Vagina (tissue), 2 donors: ENCODE data around the gene CACHD1. TPM values are rescaled to one million over a fixed set of nuclear protein-coding genes. Genes with fewer than 3 reads are reported as not detected.

Experiments
- DNase-seq, 2 donors: peaks; one replicate each; pipeline ENCODE4 v3.0.0-alpha.2; 2017; ENCODE audit errors: extremely low spot score in 2 of 2
- H3K27ac ChIP-seq: fragments of 200-600 bp; sonication (generic); one replicate; pipeline ENCODE4 v1.5.1; 2019
- H3K27me3 ChIP-seq: fragments of 200-600 bp; sonication (generic); one replicate; pipeline ENCODE4 v1.5.1; 2019
- H3K36me3 ChIP-seq, 2 donors: fragments of 200-600 bp; sonication (generic); one replicate each; pipeline ENCODE4 v1.5.1; 2017 to 2019
- H3K4me1 ChIP-seq: fragments of 200-600 bp; sonication (generic); one replicate; pipeline ENCODE4 v1.5.1; 2019
- H3K4me3 ChIP-seq, 2 donors: fragments of 200-600 bp; sonication (generic); 1 replicate in 1 of 2; 2 replicates in 1 of 2; pipeline ENCODE4 v1.5.1; 2016 to 2019
- H3K9me3 ChIP-seq: fragments of 200-600 bp; sonication (generic); one replicate; pipeline ENCODE4 v1.5.1; 2019
- CTCF ChIP-seq, 3 experiments: fragments of 450-650 bp in 2 of 3; fragments of 200-600 bp in 1 of 3; sonication (generic) in 1 of 3; IDR thresholded peaks; one replicate each; pipeline ENCODE4 v1.5.1; 2017 to 2019; ENCODE audit warnings: antibody characterized with exemption in 3 of 3, mild to moderate bottlenecking in 2 of 3, moderate library complexity in 2 of 3
- POLR2A ChIP-seq, 2 donors: fragments of 450-650 bp; IDR thresholded peaks; one replicate each; pipeline ENCODE4 v1.6.1; 2017; ENCODE audit warnings: antibody characterized with exemption in 2 of 2, mild to moderate bottlenecking in 2 of 2, moderate library complexity in 2 of 2
- POLR2AphosphoS5 ChIP-seq, 2 donors: sonication (generic); formaldehyde crosslinking; IDR thresholded peaks; one replicate each; pipeline ENCODE4 v1.9.0; 2017; ENCODE audit warnings: antibody characterized with exemption in 2 of 2, mild to moderate bottlenecking in 2 of 2, low read depth in 1 of 2; ENCODE audit not compliant: insufficient read depth in 1 of 2
- intact Hi-C: fragments of 100-400 bp; cut with DNase I; formaldehyde crosslinking; loops from one replicate; pipeline ENCODE4 v1.15.1; 2023
- total RNA-seq: library from RNA; depleted of rRNA; stranded (reverse); fragments of >200 nt; gene quantifications from one replicate; pipeline ENCODE4 v1.2.3, GENCODE V29; 2016

The CACHD1 gene
- total RNA-seq, 1 donor from 2014 or later = 27.7 TPM

DNA sequence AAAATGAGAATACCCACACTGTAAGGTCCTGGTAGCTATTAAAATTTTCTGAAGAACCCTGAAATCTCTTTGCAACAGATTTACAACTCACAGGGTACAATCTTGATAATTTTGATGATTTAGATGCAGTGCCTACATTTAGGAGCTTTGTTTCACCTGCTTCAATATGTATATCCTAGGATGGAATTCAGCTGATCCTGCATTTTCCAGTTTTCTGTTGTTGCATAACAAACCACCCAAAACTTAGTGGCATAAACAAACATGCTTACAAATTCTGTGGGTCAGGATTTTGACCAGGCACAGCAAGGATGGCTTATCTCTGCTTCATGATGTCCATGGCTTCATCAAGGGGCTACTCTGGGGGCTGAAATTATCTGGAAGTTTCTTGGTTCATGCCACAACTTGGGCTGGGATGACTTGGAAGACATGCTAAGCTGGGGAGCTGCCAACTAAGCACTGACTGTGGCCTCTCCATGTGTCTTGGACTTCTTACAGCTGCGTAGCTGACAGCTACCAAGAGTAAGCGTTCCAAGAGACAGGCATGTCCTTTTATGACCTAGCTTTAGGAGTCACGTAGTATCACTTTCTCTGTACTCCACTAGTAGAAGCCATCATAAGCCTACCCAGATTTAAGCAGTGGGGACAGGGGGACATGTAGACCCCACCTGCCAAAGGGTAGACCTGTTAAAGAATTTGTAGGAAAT, 108.5 kb downstream of the CACHD1 start:
- Histone ChIP-seq H3K27me3 (no peaks in the 10 kb centered on the region), H3K36me3 (no peaks in the 10 kb centered on the region), H3K4me1 (no peaks in the 10 kb centered on the region), H3K4me3 (no peak overlapping the region), H3K27ac (no peak overlapping the region), H3K9me3 (no peaks in the 10 kb centered on the region)
- intact Hi-C loops = no loop called here
- TF ChIP-seq POLR2A (IDR thresholded peaks at IDR 0.05) (no peak), POLR2AphosphoS5 (IDR thresholded peaks at IDR 0.05; ENCODE audit: insufficient read depth in 1 of 2, low read depth in 1 of 2) (no peak), CTCF (IDR thresholded peaks at IDR 0.05) (no peak)
- DNase-seq = no peak

GRCh38 chr1:64579767-64580166, 109.8 kb downstream of the CACHD1 start:
- H3K36me3 ChIP-seq = no peaks in the 10 kb centered on the region
- no peak overlapping the region for H3K27ac ChIP-seq
- no peak for DNase-seq
- no peaks in the 10 kb centered on the region for H3K27me3 ChIP-seq
- no peaks in the 10 kb centered on the region for H3K9me3 ChIP-seq
- H3K4me3 ChIP-seq = no peak overlapping the region
- no peaks in the 10 kb centered on the region for H3K4me1 ChIP-seq
- TF ChIP-seq POLR2AphosphoS5 (IDR thresholded peaks at IDR 0.05; ENCODE audit: insufficient read depth in 1 of 2, low read depth in 1 of 2) = no peak
- TF ChIP-seq POLR2A (IDR thresholded peaks at IDR 0.05) = no peak
- no peak for TF ChIP-seq CTCF (IDR thresholded peaks at IDR 0.05)
- intact Hi-C loops = no loop called here

DNA sequence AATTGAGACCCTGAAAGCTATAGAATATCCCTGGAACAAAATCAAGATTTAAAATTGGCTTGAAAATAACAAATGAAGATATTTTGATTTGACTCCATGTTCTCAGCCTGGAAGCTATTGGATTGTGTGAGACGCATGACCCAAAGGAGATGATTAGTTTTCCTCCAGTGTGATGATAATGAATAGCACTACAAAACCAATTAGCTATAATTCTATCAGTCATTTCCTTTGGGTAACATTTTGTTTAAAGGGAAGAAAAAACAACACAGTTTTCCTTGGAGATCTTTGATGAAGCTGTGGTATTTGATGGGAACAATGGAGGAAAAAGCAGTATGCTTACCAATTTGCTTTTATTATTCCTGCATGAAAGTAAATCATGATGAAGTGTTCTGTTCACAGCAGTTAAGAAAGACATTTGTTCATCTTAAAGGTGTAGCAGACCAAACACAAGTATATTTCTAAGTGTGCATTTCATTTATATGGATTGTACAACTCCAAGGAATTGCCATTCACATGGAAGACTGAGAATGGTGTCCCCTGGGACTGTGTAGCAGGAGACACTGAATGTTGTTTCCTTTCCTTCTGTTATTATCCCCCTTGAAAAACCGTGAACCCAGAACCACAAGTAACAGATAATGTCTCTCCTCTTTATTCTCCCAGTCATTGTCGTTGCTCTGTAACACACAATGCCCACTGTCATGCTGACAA, 111.4 kb downstream of the CACHD1 start:
- DNase-seq = no peak
- H3K9me3 ChIP-seq = no peaks in the 10 kb centered on the region
- H3K27ac ChIP-seq = no peak overlapping the region
- TF ChIP-seq POLR2A (IDR thresholded peaks at IDR 0.05) = no peak
- TF ChIP-seq POLR2AphosphoS5 (IDR thresholded peaks at IDR 0.05; ENCODE audit: insufficient read depth in 1 of 2, low read depth in 1 of 2) = no peak
- no peak for TF ChIP-seq CTCF (IDR thresholded peaks at IDR 0.05)
- no peaks in the 10 kb centered on the region for H3K27me3 ChIP-seq
- intact Hi-C loops = no loop called here
- H3K4me3 ChIP-seq = no peak overlapping the region
- H3K36me3 ChIP-seq = no peaks in the 10 kb centered on the region
- H3K4me1 ChIP-seq = no peaks in the 10 kb centered on the region

GRCh38 chr1:64581843-64582185, 111.9 kb downstream of the CACHD1 start:
- no peak for DNase-seq
- no peaks in the 10 kb centered on the region for H3K9me3 ChIP-seq
- no peaks in the 10 kb centered on the region for H3K27me3 ChIP-seq
- intact Hi-C loops = no loop called here
- H3K4me1 ChIP-seq = no peaks in the 10 kb centered on the region
- no peaks in the 10 kb centered on the region for H3K36me3 ChIP-seq
- no peak overlapping the region for H3K27ac ChIP-seq
- TF ChIP-seq POLR2A (IDR thresholded peaks at IDR 0.05) (no peak), CTCF (IDR thresholded peaks at IDR 0.05) (no peak), POLR2AphosphoS5 (IDR thresholded peaks at IDR 0.05; ENCODE audit: insufficient read depth in 1 of 2, low read depth in 1 of 2) (no peak)
- H3K4me3 ChIP-seq = no peak overlapping the region

GRCh38 chr1:64584479-64584878, 114.5 kb downstream of the CACHD1 start:
- Histone ChIP-seq H3K9me3 (no peaks in the 10 kb centered on the region), H3K27ac (no peak overlapping the region), H3K36me3 (no peaks in the 10 kb centered on the region), H3K4me1 (no peaks in the 10 kb centered on the region), H3K4me3 (no peak overlapping the region), H3K27me3 (no peaks in the 10 kb centered on the region)
- TF ChIP-seq CTCF (IDR thresholded peaks at IDR 0.05) (no peak), POLR2A (IDR thresholded peaks at IDR 0.05) (no peak), POLR2AphosphoS5 (IDR thresholded peaks at IDR 0.05; ENCODE audit: insufficient read depth in 1 of 2, low read depth in 1 of 2) (no peak)
- intact Hi-C loops = no loop called here
- DNase-seq = no peak
